Measurements from ENCODE around the gene SAMD4A. TPM values are rescaled to one million over a fixed set of nuclear protein-coding genes. Genes with fewer than 3 reads are reported as not detected.

SAMD4A gene
- total RNA-seq, 1 experiment from 2014 or later: 9.6 TPM

DNA sequence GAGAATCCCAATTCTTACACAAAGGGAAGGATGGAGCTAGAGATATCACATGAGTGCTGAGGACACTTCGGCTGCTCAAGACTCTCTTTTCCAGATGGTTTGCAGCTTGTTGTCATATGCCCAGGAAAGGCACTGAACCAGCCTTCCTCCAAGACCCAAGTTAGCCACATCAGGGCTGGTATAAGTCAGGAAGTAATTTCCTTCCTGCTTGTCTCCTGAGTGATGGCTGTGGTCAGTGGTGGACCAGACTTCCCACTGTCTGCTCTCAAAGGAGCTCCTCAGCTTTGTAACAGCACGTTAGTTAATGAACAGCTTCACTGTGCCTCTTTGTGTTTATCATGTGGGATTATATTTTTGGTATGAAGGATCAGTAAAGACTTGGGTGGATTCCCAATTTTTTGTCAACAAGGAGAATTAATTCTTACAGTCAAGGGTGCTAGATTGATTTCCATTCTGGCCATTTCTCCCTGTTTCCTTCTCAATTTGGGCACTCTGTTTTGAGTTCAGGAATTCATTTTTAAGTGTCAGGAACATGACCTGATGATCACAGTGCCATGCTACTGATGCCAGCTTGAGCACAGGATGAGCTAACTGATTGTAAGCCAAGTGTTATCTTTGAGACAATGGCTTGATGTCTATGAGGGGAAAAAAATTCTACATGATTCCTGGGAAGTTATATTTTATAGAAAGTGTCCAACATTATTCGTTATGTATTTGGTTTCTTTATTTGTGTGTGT is 189.9 kb downstream of the SAMD4A start:
- H4K20me1 ChIP-seq (ENCODE audit: control insufficient read depth, insufficient read depth, insufficient read length): no peaks in the 10 kb centered on the region
- Mint-ChIP-seq H3K36me3 (ENCODE audit: insufficient read depth in 1 of 3, low read depth in 3 of 3) (no peaks in the 10 kb centered on the region), H3K27ac (no peak overlapping the region), H3K4me3 (no peak overlapping the region), H3K9me3 (no peaks in the 10 kb centered on the region), H3K4me1 (no peaks in the 10 kb centered on the region), H3K27me3 (ENCODE audit: low read depth) (no peaks in the 10 kb centered on the region)
- no peak overlapping the region for H3K56ac ChIP-seq (ENCODE audit: insufficient read length, low read depth, low read length)
- H3K79me2 ChIP-seq (ENCODE audit: insufficient read depth, low read length): no peaks in the 10 kb centered on the region
- no peak overlapping the region for H2BK12ac ChIP-seq (ENCODE audit: insufficient read length, low read depth, low read length)
- no peak for TF ChIP-seq CTCF (conservative IDR thresholded peaks at IDR 0.05)
- H3K23ac ChIP-seq (ENCODE audit: insufficient read length, low read depth, low read length): no peak overlapping the region
- H3K27me3 ChIP-seq (ENCODE audit: insufficient read depth, low read length): no peaks in the 10 kb centered on the region
- H4K91ac ChIP-seq (ENCODE audit: insufficient read length, low read depth, low read length): no peak overlapping the region
- H3K27ac ChIP-seq (ENCODE audit: insufficient read length, low read depth, low read length): no peak overlapping the region
- H2BK5ac ChIP-seq (ENCODE audit: insufficient read length, low read length): no peak overlapping the region
- H4K5ac ChIP-seq (ENCODE audit: insufficient read length, low read depth, low read length): no peak overlapping the region
- H2BK20ac ChIP-seq (ENCODE audit: low read depth, low read length, poor library complexity, severe bottlenecking): no peak overlapping the region
- no peaks in the 10 kb centered on the region for H3K79me1 ChIP-seq (ENCODE audit: insufficient read depth, low read depth, low read length, poor library complexity, severe bottlenecking)
- no peaks in the 10 kb centered on the region for H3K23me2 ChIP-seq (ENCODE audit: insufficient read length, low read depth, low read length, poor library complexity, severe bottlenecking)
- DNase-seq: no peak
- no peak overlapping the region for H2AK5ac ChIP-seq (ENCODE audit: insufficient read length, low read length)
- H3K9ac ChIP-seq (ENCODE audit: extremely low read depth, insufficient read length, low read length): no peak overlapping the region
- no peak overlapping the region for H3K14ac ChIP-seq (ENCODE audit: insufficient read depth, low read length)
- H4K8ac ChIP-seq (replicated peaks; ENCODE audit: insufficient read length, low read depth, low read length): no peak overlapping the region
- no peak overlapping the region for H3K4ac ChIP-seq (ENCODE audit: low read depth, low read length)
- no peak overlapping the region for H2BK120ac ChIP-seq (ENCODE audit: low read depth, low read length, poor library complexity, severe bottlenecking)
- no peaks in the 10 kb centered on the region for H3K4me1 ChIP-seq (ENCODE audit: insufficient read depth, low read length)
- H2BK15ac ChIP-seq (ENCODE audit: low read depth, low read length): no peak overlapping the region
- no peak overlapping the region for H3K4me2 ChIP-seq (ENCODE audit: insufficient read depth, insufficient read length, low read length)
- H3K9me3 ChIP-seq (ENCODE audit: control insufficient read depth, low read depth, low read length): no peaks in the 10 kb centered on the region
- WGBS (ENCODE audit: extremely low coverage, insufficient read length, low lambda C conversion rate): no CpG with 5 or more reads among the region's 3 CpGs
- no peak overlapping the region for H2AFZ ChIP-seq (ENCODE audit: low read length)
- H3T11ph ChIP-seq (ENCODE audit: low read length): no peak overlapping the region
- no peak overlapping the region for H3K18ac ChIP-seq (ENCODE audit: insufficient read length, low read depth, low read length)
